H1 (cell line): ENCODE data around the gene PRMT2. TPM values are rescaled to one million over a fixed set of nuclear protein-coding genes. Genes with fewer than 3 reads are reported as not detected.

Experiments
- CTCF ChIA-PET: fragments of 300-600 bp; sonication (Branson Sonifier 250); formaldehyde crosslinking; loops from one replicate; lab custom pipeline; 2021; ENCODE audit not compliant: partially characterized antibody; lab: Charles Lee
- POLR2A ChIA-PET: fragments of 300-600 bp; sonication (Branson Sonifier 250); formaldehyde crosslinking; loops from one replicate; lab custom pipeline; 2021; ENCODE audit warnings: inconsistent platforms; ENCODE audit not compliant: partially characterized antibody; lab: Charles Lee
- DNase-seq, 2 experiments: peaks; one replicate each; pipeline versions ENCODE4 v3.0.0 to v3.0.0-alpha.2; 2010 to 2022; ENCODE audit warnings: low spot score in 2 of 2, low read depth in 1 of 2, mixed read lengths in 1 of 2
- FAIRE-seq: peaks from 2 replicates; lab custom pipeline; 2011; peaks lifted over from hg19 to GRCh38; lab: Jason Lieb, UNC
- H2AFZ ChIP-seq: 2 replicates; pipeline ENCODE4 v1.8.1; 2012; ENCODE audit warnings: low read length, inconsistent platforms
- H2AK5ac ChIP-seq: 2 replicates; pipeline ENCODE4 v1.6.1; 2013; ENCODE audit warnings: low read depth, low read length
- H2BK120ac ChIP-seq: replicated peaks from 2 replicates; pipeline ENCODE3; 2013; ENCODE audit warnings: low read depth, low read length, inconsistent platforms
- H2BK12ac ChIP-seq: 2 replicates; pipeline ENCODE4 v1.6.1; 2013; ENCODE audit warnings: low read depth, low read length
- H2BK15ac ChIP-seq: 2 replicates; pipeline ENCODE4 v1.6.1; 2013; ENCODE audit warnings: low read length
- H2BK20ac ChIP-seq: 2 replicates; pipeline ENCODE4 v1.6.1; 2013; ENCODE audit warnings: low read length
- H2BK5ac ChIP-seq: 2 replicates; pipeline ENCODE4 v1.6.1; 2013; ENCODE audit warnings: low read depth, low read length
- H3K14ac ChIP-seq: 2 replicates; pipeline ENCODE4 v1.6.1; 2013; ENCODE audit warnings: inconsistent platforms; ENCODE audit not compliant: insufficient read length
- H3K18ac ChIP-seq: 2 replicates; pipeline ENCODE4 v1.6.1; 2013; ENCODE audit warnings: low read length; ENCODE audit errors: extremely low read depth
- H3K23ac ChIP-seq: 2 replicates; pipeline ENCODE4 v1.6.1; 2013; ENCODE audit warnings: inconsistent platforms; ENCODE audit not compliant: insufficient read length
- H3K23me2 ChIP-seq: 2 replicates; pipeline ENCODE4 v1.6.1; 2013; ENCODE audit warnings: low read depth, low read length
- H3K27ac ChIP-seq: 2 replicates; pipeline ENCODE4 v1.6.1; 2011; ENCODE audit warnings: low read depth, low read length, inconsistent platforms
- H3K27me3 ChIP-seq, 4 experiments: replicated peaks in 1 of 4; 1 replicate in 1 of 4; 2 replicates in 3 of 4; pipeline versions ENCODE4 v1.6.1 to v1.8.1; 2011 to 2013; ENCODE audit warnings: low read length in 3 of 4, mild to moderate bottlenecking in 3 of 4, inconsistent platforms in 2 of 4, mixed read lengths in 2 of 4, moderate library complexity in 1 of 4; ENCODE audit not compliant: control insufficient read depth in 3 of 4, insufficient read depth in 3 of 4; ENCODE audit errors: extremely low read depth in 1 of 4
- H3K36me3 ChIP-seq, 4 experiments: 2 replicates each; pipeline versions ENCODE4 v1.6.1 to v1.8.1; 2011 to 2013; ENCODE audit warnings: mild to moderate bottlenecking in 4 of 4, low read length in 3 of 4, moderate library complexity in 2 of 4, control low read depth in 1 of 4, inconsistent platforms in 1 of 4; ENCODE audit not compliant: insufficient read depth in 4 of 4, control insufficient read depth in 2 of 4
- H3K4ac ChIP-seq: replicated peaks from 2 replicates; pipeline ENCODE3; 2013; ENCODE audit warnings: low read length, low read depth, mixed read lengths, inconsistent platforms; ENCODE audit not compliant: insufficient read length
- H3K4me1 ChIP-seq, 4 experiments: replicated peaks in 1 of 4; 1 replicate in 1 of 4; 2 replicates in 3 of 4; pipeline versions ENCODE4 v1.6.1 to v1.8.1; 2011 to 2013; ENCODE audit warnings: low read length in 3 of 4, inconsistent platforms in 2 of 4, mixed read lengths in 1 of 4; ENCODE audit not compliant: insufficient read depth in 4 of 4, control insufficient read depth in 3 of 4
- H3K4me2 ChIP-seq, 2 experiments: 2 replicates each; pipeline versions ENCODE4 v1.6.1 to v1.8.1; 2011 to 2013; ENCODE audit warnings: low read depth in 2 of 2, low read length in 2 of 2, control low read depth in 1 of 2, inconsistent platforms in 1 of 2, mild to moderate bottlenecking in 1 of 2; ENCODE audit not compliant: insufficient read depth in 1 of 2
- H3K4me3 ChIP-seq, 4 experiments: fragments of 200-600, 300-600 bp in 1 of 4; sonication (generic), shearing (Covaris generic), sonication (Bioruptor Twin) in 1 of 4; 2 replicates each; pipeline versions ENCODE4 v1.5.1 to v1.8.1; 2011 to 2016; ENCODE audit warnings: low read length in 4 of 4, low read depth in 3 of 4, control low read depth in 2 of 4, inconsistent platforms in 2 of 4, mild to moderate bottlenecking in 2 of 4, mixed read lengths in 1 of 4, moderate library complexity in 1 of 4; ENCODE audit not compliant: insufficient read depth in 2 of 4; ENCODE audit errors: extremely low read depth in 1 of 4
- H3K56ac ChIP-seq: replicated peaks from 2 replicates; pipeline ENCODE3; 2013; ENCODE audit warnings: low read depth, mild to moderate bottlenecking, mixed read lengths, low read length, inconsistent platforms; ENCODE audit not compliant: insufficient read length
- H3K79me1 ChIP-seq: 2 replicates; pipeline ENCODE4 v1.6.1; 2013; ENCODE audit warnings: low read depth, low read length, control low read depth
- H3K79me2 ChIP-seq, 2 experiments: 2 replicates each; pipeline versions ENCODE4 v1.6.1 to v1.8.1; 2012 to 2013; ENCODE audit warnings: low read length in 2 of 2, mild to moderate bottlenecking in 2 of 2, inconsistent platforms in 1 of 2; ENCODE audit not compliant: insufficient read depth in 2 of 2, control insufficient read depth in 1 of 2
- H3K9ac ChIP-seq, 4 experiments: replicated peaks in 1 of 4; 1 replicate in 1 of 4; 2 replicates in 3 of 4; pipeline versions ENCODE4 v1.6.1 to v1.8.1; 2011 to 2013; ENCODE audit warnings: low read depth in 3 of 4, low read length in 3 of 4, control low read depth in 2 of 4, mild to moderate bottlenecking in 2 of 4, moderate library complexity in 2 of 4, inconsistent platforms in 1 of 4; ENCODE audit errors: extremely low read depth in 1 of 4
- H3K9me3 ChIP-seq, 2 experiments: 2 replicates each; pipeline versions ENCODE4 v1.6.1 to v1.8.1; 2012 to 2013; ENCODE audit warnings: mild to moderate bottlenecking in 2 of 2, moderate library complexity in 2 of 2, control low read depth in 1 of 2, inconsistent platforms in 1 of 2, low read depth in 1 of 2, low read length in 1 of 2, mixed read lengths in 1 of 2; ENCODE audit not compliant: insufficient read depth in 2 of 2
- H4K20me1 ChIP-seq, 2 experiments: replicated peaks in 1 of 2; 2 replicates each; pipeline versions ENCODE3 to v1.8.1; 2011 to 2013; ENCODE audit warnings: inconsistent platforms in 2 of 2, low read length in 2 of 2, mild to moderate bottlenecking in 1 of 2; ENCODE audit not compliant: insufficient read depth in 2 of 2, control insufficient read depth in 1 of 2
- H4K5ac ChIP-seq: 2 replicates; pipeline ENCODE4 v1.6.1; 2013; ENCODE audit warnings: low read length, low read depth, mixed read lengths, inconsistent platforms; ENCODE audit not compliant: insufficient read length
- H4K8ac ChIP-seq: 2 replicates; pipeline ENCODE4 v1.8.0; 2013; ENCODE audit warnings: mild to moderate bottlenecking, moderate library complexity, low read length, inconsistent platforms; ENCODE audit not compliant: insufficient read depth; ENCODE audit errors: extremely low read depth
- H4K91ac ChIP-seq: replicated peaks from 2 replicates; pipeline ENCODE3; 2013; ENCODE audit warnings: low read length, mixed read lengths, inconsistent platforms; ENCODE audit not compliant: insufficient read length
- CTBP2 ChIP-seq: IDR thresholded peaks from 2 replicates; pipeline ENCODE4 v1.7.0; 2011; ENCODE audit warnings: borderline replicate concordance, mild to moderate bottlenecking, moderate library complexity, mixed read lengths, low read length; ENCODE audit not compliant: insufficient read depth, insufficient read length
- GABPA ChIP-seq: IDR thresholded peaks from 2 replicates; pipeline ENCODE4 v1.6.1; 2011; ENCODE audit warnings: mild to moderate bottlenecking, low read length, moderate library complexity, borderline replicate concordance; ENCODE audit not compliant: insufficient read depth
- SIX5 ChIP-seq: IDR thresholded peaks from 2 replicates; pipeline ENCODE4 v1.6.1; 2011; ENCODE audit warnings: mild to moderate bottlenecking, low read depth, low read length
- TBP ChIP-seq: IDR thresholded peaks from 2 replicates; pipeline ENCODE4 v1.6.1; 2011; ENCODE audit warnings: low read depth, low read length, improper control_type of control experiment
- ZNF274 ChIP-seq: IDR thresholded peaks from 2 replicates; pipeline ENCODE4 v1.7.0; 2012; ENCODE audit warnings: low read length, borderline replicate concordance; ENCODE audit errors: extremely low read depth
- WGBS, 2 experiments: shearing (Covaris generic) in 1 of 2; methylation state at CpG; one replicate each; pipeline versions ENCODE4 v1.1.6 to v1.1.7; 2013 to 2015; ENCODE audit warnings: low lambda C conversion rate in 2 of 2, mixed read lengths in 2 of 2, inconsistent platforms in 1 of 2, low coverage in 1 of 2, missing lambda C conversion rate in 1 of 2; ENCODE audit not compliant: insufficient replicate concordance in 2 of 2, insufficient coverage in 1 of 2, insufficient read length in 1 of 2; ENCODE audit errors: extremely low coverage in 1 of 2, missing lambda C conversion rate in 1 of 2; 5-methylcytosine and 5-hydroxymethylcytosine counted together
- polyA plus RNA-seq, 7 experiments: library from polyadenylated mRNA; depleted of rRNA in 3 of 7; stranded (reverse) in 5 of 7; unstranded in 2 of 7; fragments of >200 nt in 5 of 7; fragments of 200-250 nt in 2 of 7; gene quantifications; 1 replicate in 5 of 7; 2 replicates in 1 of 7; 4 replicates in 1 of 7; pipeline versions ENCODE4 v1.2.1 to v1.2.3, GENCODE V29; 2011 to 2013; ENCODE audit warnings: missing spikeins in 2 of 7, mixed read lengths in 2 of 7
- total RNA-seq: library from RNA; stranded (reverse); fragmentation: NEBNext Ultra II Directional; extraction: Animal tissue kit (Norgen Biotek cat#: 25700); gene quantifications from 2 replicates; pipeline ENCODE4 v1.2.1, GENCODE V29; 2021
- TF ChIP-seq, protein P1 (sequence below): IDR thresholded peaks from 2 replicates; pipeline ENCODE4 v1.6.1; 2011; ENCODE audit warnings: low read length, improper control_type of control experiment

The PRMT2 gene
- total and polyA plus RNA-seq, 2 of the 8 experiments (the other 6 are each of a cell fraction or from before 2014, with no cell fraction given) = 45.8 to 59.2 TPM

DNA sequence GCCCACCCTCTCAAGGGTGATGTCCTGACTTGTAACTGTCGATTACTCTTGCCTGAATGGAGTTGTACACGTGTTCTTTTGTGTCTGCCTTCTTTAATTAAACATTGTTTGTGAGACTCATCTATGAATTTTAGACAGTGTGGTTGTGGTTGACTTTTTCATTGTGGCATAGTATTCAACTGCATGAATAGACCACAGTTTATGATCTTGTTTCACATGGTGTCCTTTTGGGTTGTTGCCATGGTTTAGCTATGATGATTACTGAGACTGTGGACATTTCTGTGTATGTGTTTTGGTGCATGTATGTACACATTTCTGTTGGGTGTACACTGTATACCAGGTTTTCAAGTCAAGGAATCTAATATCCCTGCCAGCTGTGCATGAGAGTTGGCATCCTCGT is 30.1 kb downstream of the PRMT2 start:
- Histone ChIP-seq H4K91ac (no peak overlapping the region), H4K20me1 (peaks cover 0 to 5% of the 10 kb centered on the region in 2 experiments), H3K9ac (no peak overlapping the region), H2BK12ac (no peak overlapping the region), H4K8ac (no peak overlapping the region), H3K56ac (no peak overlapping the region), H2BK20ac (no peak overlapping the region), H3K27ac (no peak overlapping the region), H3K79me2 (no peaks in the 10 kb centered on the region), H3K4me3 (no peak overlapping the region), H3K23me2 (peaks cover 9% of the 10 kb centered on the region), H3K14ac (no peak overlapping the region), H2BK15ac (no peak overlapping the region), H3K23ac (no peak overlapping the region), H3K36me3 (no peaks in the 10 kb centered on the region; a peak in 1 of 8 replicates), H2AK5ac (no peak overlapping the region), H3K4me1 (peaks cover 0 to 3% (median 0%) of the 10 kb centered on the region in 4 experiments; a peak in 1 of 7 replicates), H2BK5ac (no peak overlapping the region), H3K4ac (no peak overlapping the region), H3K18ac (no peak overlapping the region), H3K27me3 (peaks cover 0 to 20% (median 14%) of the 10 kb centered on the region in 4 experiments; a peak in 6 of 7 replicates), H2BK120ac (no peak overlapping the region), H4K5ac (no peak overlapping the region), H3K4me2 (no peak overlapping the region), H2AFZ (no peak overlapping the region), H3K9me3 (no peaks in the 10 kb centered on the region), H3K79me1 (no peaks in the 10 kb centered on the region)
- WGBS, 2 experiments = 87% methylated on average over 3 of the region's 3 CpGs; no CpG with 5 or more reads in 1 of the 2 experiments
- FAIRE-seq (no peak), DNase-seq (no peak)
- CTCF ChIA-PET = interaction anchor here (0.6 to 1.1 kb wide), 3 partner anchors 10 to 12 kb away, joined by 3 to 4 read pairs (median 3); no protein-coding TSS in a partner anchor
- TF ChIP-seq GABPA (no peak), CTBP2 (no peak), SIX5 (no peak), ZNF274 (no peak), TBP (no peak)
- TF ChIP-seq, protein P1, sequence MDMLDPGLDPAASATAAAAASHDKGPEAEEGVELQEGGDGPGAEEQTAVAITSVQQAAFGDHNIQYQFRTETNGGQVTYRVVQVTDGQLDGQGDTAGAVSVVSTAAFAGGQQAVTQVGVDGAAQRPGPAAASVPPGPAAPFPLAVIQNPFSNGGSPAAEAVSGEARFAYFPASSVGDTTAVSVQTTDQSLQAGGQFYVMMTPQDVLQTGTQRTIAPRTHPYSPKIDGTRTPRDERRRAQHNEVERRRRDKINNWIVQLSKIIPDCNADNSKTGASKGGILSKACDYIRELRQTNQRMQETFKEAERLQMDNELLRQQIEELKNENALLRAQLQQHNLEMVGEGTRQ = no peak
- POLR2A ChIA-PET = no interaction called here
